SK-N-SH treated with all-trans-retinoic acid at 6 μM for 48 hours (cell line): ENCODE results near the gene UBE2E1.

ENCODE experiments used
- ATAC-seq: fragments of 200-7000 bp; cut with Tn5 transposase; 3 replicates; pipeline ENCODE4 v1.9.1; 2020; ENCODE audit warnings: mild to moderate bottlenecking, moderate library complexity
- ARNTL ChIP-seq: fragments of 450-650 bp; formaldehyde crosslinking; IDR thresholded peaks from 2 replicates; pipeline ENCODE4 v1.5.0; 2020; ENCODE audit warnings: low read depth, mild to moderate bottlenecking, moderate library complexity, borderline replicate concordance
- BACH2 ChIP-seq: fragments of 250-450 bp; sonication (Bioruptor Pico); IDR thresholded peaks from 2 replicates; pipeline ENCODE4 v1.9.0; 2021; ENCODE audit warnings: mild to moderate bottlenecking, borderline replicate concordance
- CREB5 ChIP-seq: fragments of 250-450 bp; sonication (Bioruptor Pico); IDR thresholded peaks from 2 replicates; pipeline ENCODE4 v1.5.1; 2020; ENCODE audit warnings: low read depth, mild to moderate bottlenecking, moderate library complexity
- CSDC2 ChIP-seq: fragments of 250-450 bp; sonication (Bioruptor Pico); IDR thresholded peaks from 2 replicates; pipeline ENCODE4 v1.5.0; 2020; ENCODE audit warnings: mild to moderate bottlenecking, moderate library complexity
- CSRNP3 ChIP-seq: fragments of 250-450 bp; sonication (Bioruptor Pico); IDR thresholded peaks from 2 replicates; pipeline ENCODE4 v1.5.1; 2021; ENCODE audit warnings: mild to moderate bottlenecking, moderate library complexity
- ESRRG ChIP-seq: fragments of 250-450 bp; sonication (Bioruptor Pico); IDR thresholded peaks from 2 replicates; pipeline ENCODE4 v1.6.1; 2021; ENCODE audit warnings: mild to moderate bottlenecking
- GLIS3 ChIP-seq: fragments of 250-450 bp; sonication (Bioruptor Pico); IDR thresholded peaks from 2 replicates; pipeline ENCODE4 v1.5.0; 2020; ENCODE audit warnings: mild to moderate bottlenecking, moderate library complexity
- ISL1 ChIP-seq: fragments of 250-450 bp; sonication (Bioruptor Pico); IDR thresholded peaks from 2 replicates; pipeline ENCODE4 v2.1.2; 2022; ENCODE audit warnings: mild to moderate bottlenecking, moderate library complexity
- OSR1 ChIP-seq: fragments of 250-450 bp; sonication (Bioruptor Pico); IDR thresholded peaks from 2 replicates; pipeline ENCODE4 v1.8.0; 2022; ENCODE audit warnings: moderate library complexity, mild to moderate bottlenecking, inconsistent platforms
- PATZ1 ChIP-seq: fragments of 250-450 bp; sonication (Bioruptor Pico); IDR thresholded peaks from 2 replicates; pipeline ENCODE4 v1.8.0; 2020; ENCODE audit warnings: mild to moderate bottlenecking, moderate library complexity, borderline replicate concordance
- POU6F1 ChIP-seq: fragments of 250-450 bp; sonication (Bioruptor Pico); IDR thresholded peaks from 2 replicates; pipeline ENCODE4 v1.8.0; 2021; ENCODE audit warnings: low read depth, mild to moderate bottlenecking, moderate library complexity, borderline replicate concordance
- PPARA ChIP-seq: fragments of 250-450 bp; sonication (Bioruptor Pico); IDR thresholded peaks from 2 replicates; pipeline ENCODE4 v1.5.0; 2020; ENCODE audit warnings: mild to moderate bottlenecking, borderline replicate concordance
- RARB ChIP-seq: fragments of 250-450 bp; sonication (Bioruptor Pico); IDR thresholded peaks from 2 replicates; pipeline ENCODE4 v1.8.0; 2021; ENCODE audit warnings: mild to moderate bottlenecking, moderate library complexity
- SNAI2 ChIP-seq: fragments of 250-450 bp; sonication (Bioruptor Pico); IDR thresholded peaks from 2 replicates; pipeline ENCODE4 v1.5.0; 2020; ENCODE audit warnings: mild to moderate bottlenecking, moderate library complexity
- TCF4 ChIP-seq: fragments of 250-450 bp; sonication (Bioruptor Pico); IDR thresholded peaks from 2 replicates; pipeline ENCODE4 v1.8.0; 2021; ENCODE audit warnings: mild to moderate bottlenecking, moderate library complexity, borderline replicate concordance
- TOX ChIP-seq: fragments of 250-450 bp; sonication (Bioruptor Pico); IDR thresholded peaks from 2 replicates; pipeline ENCODE4 v1.8.0; 2021; ENCODE audit warnings: mild to moderate bottlenecking, moderate library complexity, borderline replicate concordance
- TSHZ2 ChIP-seq: fragments of 250-450 bp; sonication (Bioruptor Pico); IDR thresholded peaks from 2 replicates; pipeline ENCODE4 v1.5.0; 2020; ENCODE audit warnings: mild to moderate bottlenecking, moderate library complexity
- ZFP3 ChIP-seq: fragments of 250-450 bp; sonication (Bioruptor Pico); IDR thresholded peaks from 2 replicates; pipeline ENCODE4 v1.5.0; 2020; ENCODE audit warnings: mild to moderate bottlenecking, moderate library complexity
- ZFP30 ChIP-seq: fragments of 450-650 bp; formaldehyde crosslinking; IDR thresholded peaks from 2 replicates; pipeline ENCODE4 v1.5.0; 2022; ENCODE audit warnings: mild to moderate bottlenecking, moderate library complexity
- ZNF565 ChIP-seq: fragments of 450-650 bp; formaldehyde crosslinking; conservative IDR thresholded peaks from 2 replicates; pipeline ENCODE4 v1.5.0; 2020; ENCODE audit warnings: low read depth, mild to moderate bottlenecking, moderate library complexity
- ZNF70 ChIP-seq: fragments of 450-650 bp; formaldehyde crosslinking; IDR thresholded peaks from 2 replicates; pipeline ENCODE4 v1.5.0; 2020; ENCODE audit warnings: mild to moderate bottlenecking, moderate library complexity
- ZNF8 ChIP-seq: fragments of 450-650 bp; formaldehyde crosslinking; IDR thresholded peaks from 2 replicates; pipeline ENCODE4 v1.5.0; 2020; ENCODE audit warnings: mild to moderate bottlenecking, moderate library complexity

Gene UBE2E1

GRCh38 chr3:23819599-23820360 lies 14.0 kb downstream of the UBE2E1 start:
- TF ChIP-seq ESRRG (no peak), ZNF565 (CRISPR knock-in tag) (no peak), ZNF70 (CRISPR knock-in tag) (no peak), TOX (CRISPR knock-in tag) (no peak), CSDC2 (CRISPR knock-in tag) (no peak), ISL1 (CRISPR knock-in tag) (no peak), BACH2 (CRISPR knock-in tag) (no peak), TCF4 (no peak), PPARA (CRISPR knock-in tag) (no peak), OSR1 (CRISPR knock-in tag) (no peak), ZFP3 (CRISPR knock-in tag) (no peak)
- ATAC-seq: no peak

GRCh38 chr3:23820888-23821287 lies 15.1 kb downstream of the UBE2E1 start:
- ATAC-seq: no peak
- TF ChIP-seq ZFP3 (CRISPR knock-in tag) (no peak), PPARA (CRISPR knock-in tag) (no peak), TSHZ2 (CRISPR knock-in tag) (no peak), TOX (CRISPR knock-in tag) (no peak), ZNF70 (CRISPR knock-in tag) (no peak), SNAI2 (CRISPR knock-in tag) (no peak), RARB (no peak), CSDC2 (CRISPR knock-in tag) (no peak), OSR1 (CRISPR knock-in tag) (no peak), ZNF8 (no peak), PATZ1 (CRISPR knock-in tag) (no peak), ARNTL (CRISPR knock-in tag) (no peak), GLIS3 (CRISPR knock-in tag) (no peak), CREB5 (CRISPR knock-in tag) (no peak), CSRNP3 (CRISPR knock-in tag) (no peak), ZFP30 (no peak)
- TF ChIP-seq, all 23 proteins: peak for 0

GRCh38 chr3:23821858-23822257 lies 16.1 kb downstream of the UBE2E1 start:
- TF ChIP-seq POU6F1 (CRISPR knock-in tag) (no peak), ZFP3 (CRISPR knock-in tag) (no peak), ZNF70 (CRISPR knock-in tag) (no peak), CSDC2 (CRISPR knock-in tag) (no peak)
- TF ChIP-seq, all 23 proteins: peak for 0
- ATAC-seq: no peak
